Measurements from ENCODE around the gene SNX25.
A peak's percentile ranks its signal among the peaks of the same experiment; 100 is the strongest.

Gene SNX25

DNA sequence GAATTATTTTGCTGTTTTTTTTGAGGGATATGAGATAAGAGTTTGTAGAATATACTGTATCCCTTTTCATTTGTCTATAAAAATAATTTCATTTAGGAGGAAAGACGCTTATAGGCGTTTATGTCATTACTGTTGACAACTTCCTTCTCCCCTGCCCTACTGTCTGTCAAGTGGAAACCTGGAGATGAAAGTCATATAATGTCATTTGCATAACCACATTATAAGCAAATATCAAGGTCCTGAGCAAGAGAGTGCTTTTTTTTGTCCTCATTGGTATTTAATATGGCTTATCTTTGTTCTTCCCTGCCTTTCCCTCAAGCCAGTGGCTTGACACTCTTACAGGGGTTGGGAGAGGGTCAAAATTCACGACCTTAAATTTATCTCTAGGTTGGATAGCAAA is 130.5 kb downstream of the SNX25 start:
- TF ChIP-seq CTCF (IDR thresholded peaks at IDR 0.05; ENCODE audit: insufficient read depth, low read depth, low read length, missing control alignments) = no peak
- H3K4me3 ChIP-seq (ENCODE audit: low read depth, low read length) = no peak overlapping the region
- DNase-seq (ENCODE audit: low read depth) = peak; percentile 68

DNA sequence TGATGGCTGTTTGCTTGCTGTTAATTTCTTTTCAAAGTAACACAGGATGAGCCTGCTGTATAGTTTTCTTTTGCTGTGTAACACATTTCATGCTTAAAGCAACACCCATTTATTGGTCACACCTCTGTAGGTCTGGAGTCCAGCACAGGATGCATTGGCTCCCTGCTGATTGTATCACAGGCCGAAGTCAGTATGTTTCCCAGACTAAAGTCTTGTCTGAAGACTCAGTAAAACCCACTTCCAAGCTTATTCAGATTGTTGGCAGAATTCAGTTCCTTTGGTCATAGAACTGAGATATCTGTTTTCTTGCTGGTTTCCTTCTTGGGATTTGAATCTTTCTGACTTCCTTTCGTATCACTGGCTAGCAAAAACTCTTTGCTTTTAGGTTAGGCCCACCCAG is 132.0 kb downstream of the SNX25 start:
- no peak for TF ChIP-seq CTCF (IDR thresholded peaks at IDR 0.05; ENCODE audit: insufficient read depth, low read depth, low read length, missing control alignments)
- DNase-seq (ENCODE audit: low read depth) = peak; percentile 74
- peak overlapping the region; percentile 51 for H3K4me3 ChIP-seq (ENCODE audit: low read depth, low read length)

DNA sequence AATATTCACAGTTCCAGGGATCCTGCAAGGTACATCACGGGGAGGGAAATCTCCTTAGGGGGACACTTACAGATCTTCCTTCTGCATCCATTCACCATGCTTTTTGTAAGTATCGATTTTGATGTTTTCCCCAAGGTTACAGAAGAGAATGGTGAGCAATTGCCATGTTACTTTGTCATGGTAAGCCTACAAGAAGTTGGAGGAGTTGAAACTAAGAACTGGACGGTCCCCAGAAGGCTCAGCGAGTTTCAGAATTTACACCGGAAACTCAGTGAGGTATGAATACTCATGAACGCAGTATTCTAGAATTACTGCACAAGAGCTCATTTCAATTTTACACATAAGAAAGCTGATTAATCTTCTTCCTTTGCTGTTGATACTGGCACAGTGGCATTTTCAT is 132.4 kb downstream of the SNX25 start:
- DNase-seq (ENCODE audit: low read depth) = peak; percentile 93

DNA sequence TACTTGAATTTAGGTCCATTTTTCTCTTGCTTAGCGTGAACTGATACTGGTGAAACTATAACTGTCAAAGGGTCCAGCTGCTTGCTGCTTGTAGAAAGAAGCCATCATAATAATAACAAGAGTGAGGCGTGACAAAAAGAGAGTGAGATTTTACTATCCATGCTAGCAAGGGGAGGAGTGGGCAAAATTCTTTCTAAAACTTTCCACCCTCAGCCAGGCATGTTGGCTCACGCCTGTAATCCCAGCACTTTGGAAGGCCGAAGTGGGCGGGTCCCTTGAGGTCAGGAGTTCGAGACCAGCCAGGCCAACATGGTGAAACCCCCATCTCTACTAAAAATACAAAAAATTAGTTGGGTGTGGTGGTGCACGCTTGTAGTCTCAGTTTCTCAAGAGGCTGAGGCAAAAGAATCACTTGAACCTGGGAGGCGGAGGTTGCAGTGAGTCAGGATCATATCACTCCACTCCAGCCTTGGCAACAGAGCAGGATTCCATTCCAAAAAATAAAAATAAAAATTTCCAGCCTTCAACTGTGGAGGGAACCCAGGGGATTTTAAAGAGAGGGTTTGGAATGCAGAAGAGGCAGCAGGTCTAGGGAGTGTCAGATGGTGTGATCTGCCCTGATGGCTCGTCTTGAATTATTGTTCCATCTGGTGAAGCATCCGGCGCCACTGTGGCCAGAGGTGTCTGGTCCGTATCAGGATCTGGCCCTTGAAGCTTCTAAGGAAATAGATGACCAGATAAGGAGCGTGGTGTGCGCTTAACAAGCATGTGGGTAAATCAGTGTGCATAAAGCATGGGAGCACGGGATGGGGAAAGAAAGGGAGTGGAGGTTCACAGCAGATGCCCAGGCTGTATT is 134.6 kb downstream of the SNX25 start:
- peak; percentile 83 for DNase-seq (ENCODE audit: low read depth)
- H3K4me3 ChIP-seq (ENCODE audit: low read depth, low read length) = peak overlapping the region; percentile 37
- TF ChIP-seq CTCF (IDR thresholded peaks at IDR 0.05; ENCODE audit: insufficient read depth, low read depth, low read length, missing control alignments) = no peak

More for the DNA sequence above, 132.4 kb downstream of the SNX25 start:
- TF ChIP-seq CTCF (IDR thresholded peaks at IDR 0.05; ENCODE audit: insufficient read depth, low read depth, low read length, missing control alignments) = no peak
- peak overlapping the region; percentile 51 for H3K4me3 ChIP-seq (ENCODE audit: low read depth, low read length)

DNA sequence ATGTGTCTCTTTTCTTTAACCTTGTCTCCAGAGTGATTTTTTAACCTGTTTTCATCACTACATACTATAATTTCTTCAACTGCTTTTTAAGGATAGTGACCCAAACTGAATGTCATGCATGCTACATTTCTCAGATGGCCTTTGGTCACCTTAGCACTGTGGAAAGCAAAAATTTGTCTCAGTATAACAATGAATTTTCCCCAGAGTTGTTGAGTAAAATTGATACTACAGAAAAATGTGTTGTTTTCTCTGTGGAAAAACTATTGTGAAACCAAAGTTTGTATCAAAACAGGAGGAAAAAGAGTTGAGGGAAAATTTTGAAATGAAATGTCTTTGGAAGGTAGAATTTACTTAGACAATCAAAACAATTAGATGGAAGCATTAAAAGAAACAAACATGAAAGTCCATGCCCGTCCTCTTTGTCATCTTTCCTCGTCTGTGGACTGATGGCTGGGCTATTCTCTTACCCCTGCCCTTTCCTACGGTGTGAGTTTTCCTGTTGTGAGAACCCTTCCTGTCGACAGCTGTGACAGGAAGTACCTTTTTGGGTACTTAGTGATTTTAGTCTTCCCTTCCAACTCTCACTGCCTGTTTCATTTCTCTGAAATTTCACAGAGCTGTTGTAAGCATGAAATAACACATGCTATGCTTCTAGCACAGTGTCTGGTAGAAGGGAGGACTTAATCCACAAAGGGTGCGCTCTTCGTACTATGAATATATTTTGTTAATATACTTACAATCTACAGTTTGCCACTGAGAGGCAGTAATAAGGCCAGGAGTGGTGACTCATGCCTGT is 135.5 kb downstream of the SNX25 start:
- peak; percentile 92 for DNase-seq (ENCODE audit: low read depth)

More for the DNA sequence above, 135.5 kb downstream of the SNX25 start:
- H3K4me3 ChIP-seq (ENCODE audit: low read depth, low read length) = no peak overlapping the region; the same call in none of the 2 replicates
- TF ChIP-seq CTCF (IDR thresholded peaks at IDR 0.05; ENCODE audit: insufficient read depth, low read depth, low read length, missing control alignments) = no peak

Data from GM12865 (cell line).